Stimulated activated CD4-positive, alpha-beta T cell treated with anti-CD3 and anti-CD28 coated beads, TNF-alpha, amount 100 ng/mL, for 1 hour (primary cell): ENCODE data around the gene ZKSCAN2.

Experiments used
- DNase-seq, 3 donors: peaks; one replicate each; pipeline ENCODE4 v3.0.0-alpha.2; 2020; ENCODE audit warnings: low read depth in 3 of 3, low spot score in 1 of 3

Gene ZKSCAN2

DNA sequence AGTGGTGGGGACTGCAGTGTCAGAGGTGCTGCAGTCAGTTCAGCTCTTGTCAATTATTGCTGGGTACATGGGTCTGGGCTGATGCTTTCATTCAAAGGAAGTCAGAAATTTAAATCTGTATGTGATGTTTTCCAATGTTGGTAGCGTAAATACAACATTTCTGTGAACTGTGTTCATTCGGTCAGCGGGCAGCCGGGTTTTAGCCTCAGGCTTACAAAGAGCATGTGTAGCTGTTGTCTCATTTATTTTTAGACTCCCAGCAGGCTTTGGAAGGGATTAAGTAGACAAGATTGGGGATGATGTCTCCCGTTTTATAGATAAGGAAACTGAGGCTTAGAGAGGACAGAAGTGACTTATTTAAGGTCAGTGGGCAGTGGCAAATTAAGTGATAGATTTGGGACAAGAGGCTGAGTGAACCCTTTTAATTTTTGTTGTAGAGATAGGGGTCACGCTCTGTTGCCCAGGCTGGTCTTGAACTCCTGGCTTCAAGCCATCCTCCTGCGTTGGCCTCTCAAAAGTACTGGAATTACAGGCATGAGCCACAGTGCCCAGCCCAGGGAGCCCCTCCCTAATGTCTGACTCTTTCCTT, 32.8 kb downstream of the ZKSCAN2 start:
- DNase-seq: no peak

DNA sequence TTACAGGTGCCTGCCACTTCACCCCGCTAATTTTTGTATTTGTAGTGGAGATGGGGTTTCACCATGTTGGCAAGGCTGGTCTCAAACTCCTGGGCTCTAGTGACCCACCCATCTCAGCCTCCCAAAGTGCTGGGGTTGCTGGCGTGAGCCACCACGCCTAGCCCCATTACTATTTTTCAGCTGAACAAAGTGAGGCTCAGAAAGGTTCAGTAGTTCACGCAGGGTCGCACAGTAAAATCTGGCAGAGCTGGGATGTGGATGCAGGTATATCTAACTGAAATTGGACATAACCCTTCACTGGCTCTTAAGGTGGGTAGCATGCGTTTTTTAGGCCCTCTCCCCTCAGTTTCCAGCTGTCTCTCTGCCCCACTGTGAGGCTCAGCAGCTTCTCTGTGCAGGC, 33.7 kb downstream of the ZKSCAN2 start:
- no peak for DNase-seq

DNA sequence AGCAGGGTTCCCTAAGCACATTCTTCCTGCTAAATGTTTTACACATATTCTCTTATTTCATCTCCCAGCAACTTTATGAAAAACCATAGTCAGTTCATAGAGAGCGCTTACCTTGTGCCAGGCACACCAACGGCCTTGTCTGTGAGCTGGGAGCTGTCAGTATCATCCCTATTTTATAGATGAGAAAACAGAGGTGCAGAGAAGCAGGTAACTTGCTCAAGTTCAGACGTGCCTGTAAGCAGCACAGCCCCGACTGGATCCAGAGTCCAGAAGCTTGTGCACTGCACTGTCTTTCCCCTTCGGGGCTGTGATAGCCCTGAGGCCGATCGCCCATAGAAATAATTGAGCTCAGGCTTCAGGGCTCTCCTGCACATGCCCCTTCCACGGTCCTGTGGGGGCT, 34.7 kb downstream of the ZKSCAN2 start:
- DNase-seq: no peak

DNA sequence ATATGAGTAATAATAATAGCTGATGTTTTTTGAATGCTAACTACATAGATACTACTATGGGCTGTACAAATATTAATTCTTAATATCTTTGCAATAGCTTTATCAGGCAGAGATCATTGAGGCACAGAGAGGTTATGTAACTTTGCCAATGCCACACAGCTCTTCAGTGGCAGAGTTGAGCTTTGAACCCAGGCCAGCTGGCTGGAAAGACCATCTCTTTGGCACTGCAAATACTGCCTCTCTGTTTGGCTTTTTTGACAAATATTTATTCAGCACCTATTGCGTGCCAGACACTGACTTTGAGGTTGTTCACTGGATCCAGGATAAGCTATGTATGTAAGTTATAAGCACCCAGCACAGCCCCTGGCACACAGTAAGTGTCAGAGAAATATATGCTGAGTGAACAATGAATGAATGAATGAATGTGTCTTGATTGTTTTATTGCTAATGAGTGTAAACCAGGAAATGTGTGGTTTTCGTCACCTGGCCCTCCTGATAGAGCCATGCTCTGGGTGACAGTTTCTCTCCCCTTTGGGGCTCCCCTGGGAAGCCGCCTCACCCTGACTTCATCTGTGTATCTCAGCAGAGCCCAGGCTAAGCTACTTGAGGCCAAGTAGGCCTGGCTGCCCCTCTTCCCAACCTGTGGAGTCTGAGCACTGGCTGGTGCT, 38.4 kb downstream of the ZKSCAN2 start:
- DNase-seq: no peak

DNA sequence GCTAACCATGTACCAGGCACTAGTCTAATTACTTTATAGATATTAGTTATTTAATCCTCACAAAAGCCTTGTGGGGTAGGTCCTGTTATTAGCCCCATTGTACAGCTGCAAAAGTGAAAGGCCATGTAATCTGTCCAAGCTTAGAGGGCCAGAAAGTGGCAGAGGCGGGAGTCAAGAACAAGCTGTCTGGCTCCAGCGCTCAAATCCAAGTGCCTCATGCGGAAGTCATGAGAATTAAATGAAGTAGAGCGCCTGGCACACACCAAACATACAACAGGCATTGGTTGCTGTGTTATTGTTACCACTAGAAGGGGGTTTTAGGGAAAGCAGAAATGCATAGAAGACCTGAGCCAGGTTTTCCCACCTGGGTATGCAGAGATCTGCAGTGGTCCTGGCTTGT, 39.7 kb downstream of the ZKSCAN2 start:
- no peak for DNase-seq

DNA sequence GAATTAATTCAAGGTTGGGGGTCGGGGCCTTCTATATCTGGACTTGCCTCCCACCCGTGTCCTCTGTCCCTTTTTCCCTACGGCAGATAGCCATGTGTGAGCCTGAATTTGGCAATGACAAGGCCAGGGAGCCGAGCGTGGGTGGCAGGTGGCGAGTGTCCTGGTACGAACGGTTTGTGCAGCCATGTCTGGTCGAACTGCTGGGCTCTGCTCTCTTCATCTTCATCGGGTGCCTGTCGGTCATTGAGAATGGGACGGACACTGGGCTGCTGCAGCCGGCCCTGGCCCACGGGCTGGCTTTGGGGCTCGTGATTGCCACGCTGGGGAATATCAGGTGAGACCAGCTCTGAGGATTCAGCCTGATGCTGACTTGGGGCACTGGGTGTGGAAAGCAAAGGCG, 40.5 kb downstream of the ZKSCAN2 start:
- no peak for DNase-seq

DNA sequence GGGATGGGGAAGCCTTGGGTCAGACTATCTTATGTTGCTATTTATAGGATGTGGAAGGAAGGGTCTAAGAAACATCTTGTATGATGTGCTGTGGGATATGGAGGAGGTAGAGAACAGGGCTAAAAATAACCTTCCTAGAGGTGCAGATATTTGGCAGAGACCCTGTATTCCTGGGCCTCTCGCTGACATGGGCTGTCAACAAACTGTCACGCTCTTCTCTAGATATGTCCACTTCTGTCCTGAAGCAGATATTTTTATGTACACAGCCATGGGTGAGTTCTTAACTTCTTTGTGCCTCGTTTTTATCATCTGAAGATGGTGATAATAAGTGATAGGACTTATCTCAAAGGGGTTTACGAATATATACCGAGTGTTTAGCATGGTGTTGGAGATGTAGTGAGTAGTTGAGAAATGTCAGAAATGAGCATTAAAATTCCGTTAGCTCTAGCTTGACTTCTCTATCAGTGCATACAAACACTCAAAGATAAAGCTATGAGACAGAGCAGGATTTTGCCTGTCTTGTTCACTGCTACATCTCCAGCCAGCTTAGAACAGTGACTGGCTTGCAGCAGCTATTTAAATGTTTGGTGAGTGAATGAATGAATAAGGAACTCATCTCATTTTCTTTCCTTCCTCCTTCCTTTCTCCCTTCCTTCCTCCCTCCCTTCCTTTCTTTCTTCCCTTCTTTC, 43.8 kb downstream of the ZKSCAN2 start:
- no peak for DNase-seq

DNA sequence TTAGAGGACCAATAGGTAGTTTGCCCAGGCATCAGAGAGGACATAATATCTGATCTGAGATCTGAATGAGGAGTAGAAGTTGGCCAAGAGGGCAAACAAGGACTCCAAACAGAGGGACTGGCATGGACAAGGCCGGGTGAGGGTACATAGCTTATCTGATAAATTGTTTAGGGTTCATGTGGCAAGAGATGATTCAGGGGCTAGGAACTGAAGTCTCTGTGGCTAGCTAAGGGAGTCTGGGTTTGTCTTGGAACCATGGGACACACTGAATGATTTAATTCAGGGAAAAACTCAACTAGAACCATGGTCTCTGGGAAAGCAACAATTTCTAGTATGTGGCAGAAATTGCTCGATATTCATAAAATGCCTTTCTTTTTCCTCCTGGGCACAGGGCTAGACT, 45.0 kb downstream of the ZKSCAN2 start:
- DNase-seq: no peak

DNA sequence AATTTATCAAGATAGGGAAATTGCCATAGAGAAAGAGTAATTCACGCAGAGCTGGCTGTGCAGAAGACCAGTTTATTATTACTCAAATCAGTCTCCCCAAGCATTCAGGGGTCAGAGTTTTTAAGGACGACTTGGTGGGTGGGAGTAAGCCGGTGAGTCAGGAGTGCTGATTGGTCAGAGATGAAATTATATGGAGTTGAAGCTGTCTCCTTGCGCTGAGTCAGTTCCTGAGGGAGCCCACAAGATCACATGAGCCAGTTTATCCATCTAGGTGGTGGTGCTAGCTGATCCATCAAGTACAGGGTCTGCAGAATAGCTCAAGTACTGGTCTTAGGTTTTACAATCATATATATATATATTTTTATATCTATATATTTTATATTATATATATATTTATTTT, 46.9 kb downstream of the ZKSCAN2 start:
- no peak for DNase-seq

DNA sequence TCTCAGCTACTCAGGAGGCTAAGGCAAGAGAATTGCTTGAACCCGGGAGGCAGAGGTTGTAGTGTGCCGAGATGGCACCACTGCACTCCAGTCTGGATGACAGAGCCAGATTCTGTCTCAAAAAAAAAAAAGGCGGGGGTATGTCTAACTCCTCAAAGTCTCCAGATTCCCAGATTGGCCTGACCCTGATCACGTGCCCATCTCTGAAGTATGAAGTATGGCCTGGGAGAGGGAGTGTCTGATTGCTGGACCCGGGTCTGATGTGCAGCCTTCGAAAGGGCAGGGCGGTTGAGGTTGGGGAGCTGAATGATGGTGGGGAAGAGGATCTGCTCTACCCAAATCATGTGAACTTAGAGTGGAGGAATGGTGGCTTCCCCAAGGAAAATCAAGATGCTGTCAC, 58.2 kb downstream of the ZKSCAN2 start:
- no peak for DNase-seq

DNA sequence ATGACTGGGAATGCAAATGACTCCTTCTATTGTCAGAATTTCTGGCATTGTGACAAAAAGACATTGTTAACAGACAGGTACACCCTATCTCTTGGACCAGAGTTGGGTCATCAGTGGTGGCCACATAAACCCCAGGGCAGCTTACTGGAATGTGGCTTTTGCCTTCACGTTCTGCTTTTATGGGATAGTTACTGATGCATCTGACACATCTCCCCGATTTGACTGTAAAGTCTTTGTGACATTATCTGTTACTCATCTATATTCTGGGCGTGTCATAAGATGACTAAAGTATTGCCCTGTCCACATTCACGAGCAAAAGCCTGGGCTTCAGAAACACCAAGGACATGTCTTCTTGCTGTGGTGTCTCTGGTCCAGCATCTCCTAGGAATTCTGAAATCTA, 59.6 kb downstream of the ZKSCAN2 start:
- DNase-seq: no peak

DNA sequence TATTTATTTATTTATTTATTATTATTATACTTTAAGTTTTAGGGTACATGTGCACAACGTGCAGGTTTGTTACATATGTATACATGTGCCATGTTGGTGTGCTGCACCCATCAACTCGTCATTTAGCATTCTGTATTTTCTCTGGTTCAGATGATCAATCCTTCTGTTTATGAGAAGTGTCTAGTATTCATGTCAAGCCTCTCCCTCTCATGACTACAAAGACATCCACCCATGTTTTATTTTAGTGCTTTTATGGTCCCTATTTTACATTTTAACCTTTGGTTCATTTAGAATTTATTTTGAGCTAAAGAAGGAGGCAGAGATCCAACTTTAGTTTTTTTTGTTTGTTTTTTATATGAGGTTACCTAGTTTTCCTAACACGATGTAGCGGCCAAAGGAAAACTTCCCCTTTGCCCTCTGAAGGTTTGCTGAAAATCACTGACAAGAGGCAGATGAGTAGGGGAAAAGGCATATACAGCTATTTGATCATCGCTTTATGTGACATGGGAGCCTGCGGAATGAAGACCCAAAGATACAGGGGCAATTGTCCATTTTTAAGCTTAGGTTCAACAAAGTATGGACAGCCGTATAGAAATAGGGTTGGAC, 63.3 kb downstream of the ZKSCAN2 start:
- no peak for DNase-seq

DNA sequence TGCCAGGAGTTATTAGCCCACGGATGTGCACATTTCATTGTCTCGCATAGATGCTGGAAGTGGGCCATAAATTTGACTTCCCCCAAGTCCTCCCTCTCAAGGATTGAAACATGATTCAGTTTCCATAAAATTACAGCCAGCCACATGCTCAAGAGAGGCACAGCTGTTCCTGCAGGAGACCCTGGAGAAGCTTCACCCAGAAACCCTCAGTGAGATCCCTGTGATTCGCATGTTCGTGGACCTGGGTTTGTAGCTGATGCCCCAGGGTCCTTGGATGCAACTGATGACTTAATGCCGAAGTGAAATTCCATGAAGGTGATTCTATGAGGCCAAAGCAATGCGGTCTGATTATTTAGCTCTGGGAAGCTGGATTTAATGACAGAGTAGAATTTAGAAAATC, 65.5 kb downstream of the ZKSCAN2 start:
- no peak for DNase-seq

DNA sequence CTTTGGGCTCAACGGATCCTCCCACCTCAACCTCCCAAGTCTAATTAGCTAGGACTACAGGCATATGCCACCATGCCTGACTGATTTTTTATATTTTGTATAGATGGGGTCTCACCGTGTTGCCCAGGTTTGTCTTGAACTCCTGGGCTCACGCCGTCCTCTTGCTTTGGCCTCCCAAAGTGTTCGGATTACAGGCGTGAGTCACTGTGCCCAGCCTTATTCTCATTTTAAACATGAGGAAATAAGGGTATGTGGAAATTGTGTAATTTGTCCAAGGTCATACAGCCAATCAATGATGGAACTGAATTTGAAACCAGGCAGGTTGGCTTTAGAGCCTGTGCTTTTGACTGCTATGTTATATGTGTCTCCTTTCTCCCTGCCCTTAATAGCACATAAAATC, 68.3 kb downstream of the ZKSCAN2 start:
- no peak for DNase-seq

DNA sequence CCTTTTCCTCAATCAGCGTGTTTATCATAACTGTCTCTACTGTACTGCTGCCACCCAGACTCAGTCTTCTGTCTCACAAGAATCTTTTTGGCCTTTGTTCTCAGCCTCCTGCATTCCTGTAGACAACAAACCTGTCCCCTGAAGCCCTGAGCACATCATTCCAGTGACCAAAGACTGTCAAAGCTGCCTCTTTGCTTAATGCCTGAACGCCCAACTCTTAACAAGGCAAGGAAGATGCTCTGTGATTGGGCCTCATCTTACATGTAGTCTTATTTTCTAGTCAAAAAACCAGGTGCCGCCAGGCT, 70.2 kb downstream of the ZKSCAN2 start:
- DNase-seq: no peak
